ENCODE data around the gene ASB5.

DNA sequence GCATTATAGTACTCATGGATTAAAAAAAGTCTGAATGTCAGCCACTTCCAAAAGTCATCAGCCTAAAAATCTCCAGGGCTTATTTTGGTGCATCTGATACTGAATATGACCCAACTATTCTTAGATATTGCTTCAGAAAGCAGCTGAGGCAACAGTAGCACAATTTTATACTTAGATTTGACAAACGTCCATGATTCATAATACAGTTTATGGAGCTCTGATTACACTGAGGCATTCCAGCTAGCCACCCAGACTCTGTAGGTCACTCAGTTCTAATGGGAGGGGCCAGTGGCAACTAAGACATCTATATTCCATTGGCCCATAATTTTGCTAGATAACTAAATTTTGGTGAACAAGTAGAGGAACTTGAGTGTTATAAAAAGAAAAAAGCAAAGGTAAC is 84.0 kb downstream of the ASB5 start:
- TF ChIP-seq, protein P1, sequence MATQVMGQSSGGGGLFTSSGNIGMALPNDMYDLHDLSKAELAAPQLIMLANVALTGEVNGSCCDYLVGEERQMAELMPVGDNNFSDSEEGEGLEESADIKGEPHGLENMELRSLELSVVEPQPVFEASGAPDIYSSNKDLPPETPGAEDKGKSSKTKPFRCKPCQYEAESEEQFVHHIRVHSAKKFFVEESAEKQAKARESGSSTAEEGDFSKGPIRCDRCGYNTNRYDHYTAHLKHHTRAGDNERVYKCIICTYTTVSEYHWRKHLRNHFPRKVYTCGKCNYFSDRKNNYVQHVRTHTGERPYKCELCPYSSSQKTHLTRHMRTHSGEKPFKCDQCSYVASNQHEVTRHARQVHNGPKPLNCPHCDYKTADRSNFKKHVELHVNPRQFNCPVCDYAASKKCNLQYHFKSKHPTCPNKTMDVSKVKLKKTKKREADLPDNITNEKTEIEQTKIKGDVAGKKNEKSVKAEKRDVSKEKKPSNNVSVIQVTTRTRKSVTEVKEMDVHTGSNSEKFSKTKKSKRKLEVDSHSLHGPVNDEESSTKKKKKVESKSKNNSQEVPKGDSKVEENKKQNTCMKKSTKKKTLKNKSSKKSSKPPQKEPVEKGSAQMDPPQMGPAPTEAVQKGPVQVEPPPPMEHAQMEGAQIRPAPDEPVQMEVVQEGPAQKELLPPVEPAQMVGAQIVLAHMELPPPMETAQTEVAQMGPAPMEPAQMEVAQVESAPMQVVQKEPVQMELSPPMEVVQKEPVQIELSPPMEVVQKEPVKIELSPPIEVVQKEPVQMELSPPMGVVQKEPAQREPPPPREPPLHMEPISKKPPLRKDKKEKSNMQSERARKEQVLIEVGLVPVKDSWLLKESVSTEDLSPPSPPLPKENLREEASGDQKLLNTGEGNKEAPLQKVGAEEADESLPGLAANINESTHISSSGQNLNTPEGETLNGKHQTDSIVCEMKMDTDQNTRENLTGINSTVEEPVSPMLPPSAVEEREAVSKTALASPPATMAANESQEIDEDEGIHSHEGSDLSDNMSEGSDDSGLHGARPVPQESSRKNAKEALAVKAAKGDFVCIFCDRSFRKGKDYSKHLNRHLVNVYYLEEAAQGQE (IDR thresholded peaks at IDR 0.05; ENCODE audit: borderline replicate concordance) = no peak
- TF ChIP-seq, protein P2, sequence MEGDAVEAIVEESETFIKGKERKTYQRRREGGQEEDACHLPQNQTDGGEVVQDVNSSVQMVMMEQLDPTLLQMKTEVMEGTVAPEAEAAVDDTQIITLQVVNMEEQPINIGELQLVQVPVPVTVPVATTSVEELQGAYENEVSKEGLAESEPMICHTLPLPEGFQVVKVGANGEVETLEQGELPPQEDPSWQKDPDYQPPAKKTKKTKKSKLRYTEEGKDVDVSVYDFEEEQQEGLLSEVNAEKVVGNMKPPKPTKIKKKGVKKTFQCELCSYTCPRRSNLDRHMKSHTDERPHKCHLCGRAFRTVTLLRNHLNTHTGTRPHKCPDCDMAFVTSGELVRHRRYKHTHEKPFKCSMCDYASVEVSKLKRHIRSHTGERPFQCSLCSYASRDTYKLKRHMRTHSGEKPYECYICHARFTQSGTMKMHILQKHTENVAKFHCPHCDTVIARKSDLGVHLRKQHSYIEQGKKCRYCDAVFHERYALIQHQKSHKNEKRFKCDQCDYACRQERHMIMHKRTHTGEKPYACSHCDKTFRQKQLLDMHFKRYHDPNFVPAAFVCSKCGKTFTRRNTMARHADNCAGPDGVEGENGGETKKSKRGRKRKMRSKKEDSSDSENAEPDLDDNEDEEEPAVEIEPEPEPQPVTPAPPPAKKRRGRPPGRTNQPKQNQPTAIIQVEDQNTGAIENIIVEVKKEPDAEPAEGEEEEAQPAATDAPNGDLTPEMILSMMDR (IDR thresholded peaks at IDR 0.05; ENCODE audit: poor library complexity, severe bottlenecking) = no peak
